HG02884 (cell line): ENCODE results near the gene TNRC6C.
"Not testable (repeated sequence)": the region's sequence is repeated elsewhere in the genome, so short reads cannot be mapped to it uniquely, and the experiment has no call there.

ENCODE experiments used
- ATAC-seq: cut with Tn5 transposase; IDR thresholded peaks from one replicate; pipeline ENCODE4 v1.9.1; 2021; ENCODE audit warnings: mild to moderate bottlenecking, moderate library complexity; ENCODE audit not compliant: unreplicated experiment

Gene TNRC6C

GRCh38 chr17:78041386-78042179 is 83.1 kb downstream of the TNRC6C start:
- no peak for ATAC-seq

- ATAC-seq, result no peak
These were observed 84.0 kb downstream of the TNRC6C start for GRCh38 chr17:78042542-78042941.

- ATAC-seq, result no peak
These were observed 84.5 kb downstream of the TNRC6C start for GRCh38 chr17:78043031-78043430.

- ATAC-seq, result no peak
These were observed 85.9 kb downstream of the TNRC6C start for GRCh38 chr17:78044280-78044835.

- ATAC-seq, result no peak
These were observed 86.8 kb downstream of the TNRC6C start for GRCh38 chr17:78045316-78045715.

- ATAC-seq, result no peak
These were observed 88.4 kb downstream of the TNRC6C start for GRCh38 chr17:78046923-78047322.

GRCh38 chr17:78048346-78049292 is 90.1 kb downstream of the TNRC6C start:
- no peak for ATAC-seq

- no peak for ATAC-seq
These were observed 91.1 kb downstream of the TNRC6C start for GRCh38 chr17:78049609-78050008.

- ATAC-seq, result no peak
These were observed 92.9 kb downstream of the TNRC6C start for GRCh38 chr17:78051186-78051972.

- ATAC-seq, result no peak
These were observed 95.4 kb downstream of the TNRC6C start for GRCh38 chr17:78053777-78054468.

GRCh38 chr17:78057113-78057740 is 98.7 kb downstream of the TNRC6C start:
- no peak for ATAC-seq

GRCh38 chr17:78058001-78058400 is 99.5 kb downstream of the TNRC6C start:
- ATAC-seq, result no peak

GRCh38 chr17:78058581-78058980 is 100.1 kb downstream of the TNRC6C start:
- ATAC-seq, result no peak

GRCh38 chr17:78062596-78062995 is 104.1 kb downstream of the TNRC6C start:
- ATAC-seq, result no peak

GRCh38 chr17:78063489-78063888 is 105.0 kb downstream of the TNRC6C start:
- ATAC-seq, result no peak

GRCh38 chr17:78064708-78065107 is 106.2 kb downstream of the TNRC6C start:
- no peak for ATAC-seq

GRCh38 chr17:78066976-78067375 is 108.5 kb downstream of the TNRC6C start:
- ATAC-seq, result not testable (repeated sequence)

GRCh38 chr17:78069695-78070094 is 111.2 kb downstream of the TNRC6C start:
- ATAC-seq, result no peak

GRCh38 chr17:78072961-78073360 is 114.5 kb downstream of the TNRC6C start:
- no peak for ATAC-seq

- ATAC-seq, result no peak
These were observed 116.5 kb downstream of the TNRC6C start for GRCh38 chr17:78075011-78075410.
